Mammary epithelial cell (primary cell): ENCODE data around the gene MAST4.

Experiments used
- CTCF ChIP-seq, 2 donors: IDR thresholded peaks in 1 of 2; conservative IDR thresholded peaks in 1 of 2; 2 replicates each; pipeline ENCODE4 v1.5.1; 2011 to 2012; ENCODE audit warnings: inconsistent platforms in 2 of 2, low read length in 2 of 2, mild to moderate bottlenecking in 2 of 2, control low read depth in 1 of 2, low read depth in 1 of 2; ENCODE audit not compliant: insufficient read depth in 1 of 2; ENCODE audit errors: extremely low read depth in 1 of 2
- EZH2 ChIP-seq: IDR thresholded peaks from 2 replicates; pipeline ENCODE4 v1.6.1; 2012; ENCODE audit warnings: low read length, inconsistent platforms, borderline replicate concordance

GRCh38 chr5:67050125-67050524, 453.9 kb downstream of the MAST4 start:
- TF ChIP-seq CTCF (conservative IDR thresholded peaks at IDR 0.05 in 1 of 2, IDR thresholded peaks at IDR 0.05 in 1 of 2; ENCODE audit: extremely low read depth in 1 of 2, insufficient read depth in 1 of 2, low read depth in 1 of 2, low read length in 2 of 2) (no peak), EZH2 (no peak)
